ENCODE data around the gene ATAD3C. TPM values are rescaled to one million over a fixed set of nuclear protein-coding genes. Genes with fewer than 3 reads are reported as not detected.

Gene ATAD3C
- total and polyA plus RNA-seq, 10 of the 15 experiments (the other 5 are each of a cell fraction or from before 2014, with no cell fraction given) = 0.03 to 3.1 (median 0.86) TPM

GRCh38 chr1:1511533-1512285 is 62.2 kb downstream of the ATAD3C start, which contains the start of gene ATAD3A (continued):
- TF ChIP-seq FOXK2 (IDR thresholded peaks at IDR 0.05) (no peak), E4F1 (IDR thresholded peaks at IDR 0.05; ENCODE audit: borderline replicate concordance, partially characterized antibody) (peak; percentile 44), CUX1 (IDR thresholded peaks at IDR 0.05; ENCODE audit: insufficient replicate concordance, low read depth, low read length) (no peak), NFXL1 (IDR thresholded peaks at IDR 0.05; ENCODE audit: borderline replicate concordance) (no peak), HDAC6 (IDR thresholded peaks at IDR 0.05; ENCODE audit: unreplicated experiment) (no peak)

All from GM12878 (cell line).